Gastrocnemius medialis (tissue), 4 donors: ENCODE data around the gene DHRS12. TPM values are rescaled to one million over a fixed set of nuclear protein-coding genes. Genes with fewer than 3 reads are reported as not detected.
A peak's percentile ranks its signal among the peaks of the same experiment; 100 is the strongest.

ENCODE experiments used
- ATAC-seq, 2 donors: fragments of 150-250 bp; one replicate each; pipeline ENCODE4 v1.9.1; 2016
- DNase-seq, 2 donors: peaks; one replicate each; pipeline ENCODE4 v3.0.0-alpha.2; 2019
- H3K27ac ChIP-seq, 4 donors: fragments of 200-600 bp; sonication (generic); 1 replicate in 1 of 4; 2 replicates in 3 of 4; pipeline ENCODE4 v1.5.1; 2016 to 2018; ENCODE audit warnings: mild to moderate bottlenecking in 2 of 4, moderate library complexity in 1 of 4
- H3K27me3 ChIP-seq, 3 donors: fragments of 200-600 bp; sonication (generic) in 2 of 3; 1 replicate in 1 of 3; 2 replicates in 2 of 3; pipeline versions ENCODE4 v1.5.1 to v1.6.0; 2016 to 2019; ENCODE audit warnings: mild to moderate bottlenecking in 1 of 3, moderate library complexity in 1 of 3
- H3K36me3 ChIP-seq, 2 donors: fragments of 200-600 bp; sonication (generic) in 1 of 2; one replicate each; pipeline ENCODE4 v1.5.1; 2017 to 2018
- H3K4me1 ChIP-seq, 2 donors: fragments of 200-600 bp; sonication (generic) in 1 of 2; one replicate each; pipeline ENCODE4 v1.5.1; 2016 to 2017; ENCODE audit warnings: mild to moderate bottlenecking in 2 of 2
- H3K4me3 ChIP-seq, 4 donors: fragments of 200-600 bp; sonication (generic) in 3 of 4; 1 replicate in 1 of 4; 2 replicates in 3 of 4; pipeline ENCODE4 v1.5.1; 2016 to 2019; ENCODE audit warnings: mild to moderate bottlenecking in 2 of 4
- H3K9me3 ChIP-seq, 3 donors: fragments of 200-600 bp; sonication (generic) in 2 of 3; 1 replicate in 1 of 3; 2 replicates in 2 of 3; pipeline ENCODE4 v1.5.1; 2016 to 2019
- CTCF ChIP-seq, 5 experiments: fragments of 450-650 bp in 3 of 5; fragments of 200-600 bp in 2 of 5; sonication (generic) in 2 of 5; IDR thresholded peaks in 4 of 5; conservative IDR thresholded peaks in 1 of 5; 1 replicate in 4 of 5; 2 replicates in 1 of 5; pipeline ENCODE4 v1.5.1; 2016 to 2019; ENCODE audit warnings: antibody characterized with exemption in 5 of 5, mild to moderate bottlenecking in 3 of 5, moderate library complexity in 3 of 5
- POLR2A ChIP-seq, 2 donors: fragments of 450-650 bp; IDR thresholded peaks; one replicate each; pipeline ENCODE4 v1.6.1; 2017; ENCODE audit warnings: antibody characterized with exemption in 2 of 2, mild to moderate bottlenecking in 2 of 2, moderate library complexity in 2 of 2
- in situ Hi-C, 4 donors: fragments of 200-750 bp; cut with MboI; loops; one replicate each; pipeline versions ENCODE4 v1.15.0 to v1.8.0; 2017; ENCODE audit warnings: low sequenced_read_pairs in 4 of 4
- intact Hi-C: fragments of 100-400 bp; cut with DNase I; formaldehyde crosslinking; loops from one replicate; pipeline ENCODE4 v1.15.1; 2023; ENCODE audit warnings: low total_unique reads
- total RNA-seq, 4 donors: library from RNA; depleted of rRNA; stranded (reverse); fragments of >200 nt; gene quantifications; one replicate each; pipeline versions ENCODE4 v1.1.0 to v1.2.3, GENCODE V29; 2016

Gene DHRS12
- total RNA-seq, 4 donors from 2014 or later = 1.8 to 6.0 (median 4.7) TPM

DNA sequence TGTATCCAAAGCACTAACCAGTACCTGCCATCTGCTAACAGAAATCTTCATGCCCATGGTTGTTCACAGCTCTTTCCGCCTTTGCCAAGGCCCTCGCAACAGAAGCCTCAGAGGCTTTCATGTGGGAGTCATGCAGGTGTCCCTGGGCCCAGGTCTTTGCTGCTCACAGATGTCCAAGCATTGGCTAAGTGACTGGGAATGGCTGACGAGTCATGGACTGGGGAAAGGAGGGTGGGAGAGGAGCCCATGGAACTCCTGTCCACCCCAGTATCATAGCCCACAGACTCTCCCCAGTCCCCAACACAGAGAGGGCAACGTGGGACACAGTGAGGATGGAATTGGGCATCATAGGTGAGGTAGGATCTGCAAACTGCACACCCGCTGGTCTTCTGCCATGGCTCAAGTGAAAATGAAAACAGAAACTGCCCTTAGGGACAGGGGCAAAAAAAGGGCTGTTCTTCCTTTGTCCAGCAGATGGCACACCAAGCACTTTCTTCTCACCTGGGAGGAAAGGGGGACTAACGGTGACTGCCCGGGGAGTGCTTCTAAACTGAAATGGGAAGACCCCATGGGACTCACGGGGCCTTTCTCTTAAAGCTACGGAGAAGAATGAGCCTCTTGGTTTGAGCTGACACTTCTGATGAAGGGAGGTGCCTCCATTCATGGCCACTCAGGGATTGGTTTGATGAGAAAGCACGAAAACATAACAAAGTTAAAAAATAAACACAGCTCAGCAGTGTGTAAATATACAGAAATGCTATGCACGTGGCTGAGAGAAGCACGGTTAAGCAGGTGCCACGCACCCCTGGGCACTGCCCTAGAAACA, 11.1 kb upstream of the DHRS12 start:
- in situ Hi-C loops (loop anchor here (10.0 to 25.0 kb wide), 8 partner anchors 197 to 640 kb away; partner anchors contain the start of genes NEK5 (in 2 of the 4), ALG11 (in 1 of the 4), ATP7B (in 1 of the 4) and CKAP2 (in 1 of the 4)), intact Hi-C loops (loop anchor here (1.0 to 5.0 kb wide), 3 partner anchors 17 to 312 kb away; partner anchors contain the start of genes ALG11 and ATP7B)
- H3K9me3 ChIP-seq = no peaks in the 10 kb centered on the region
- no peak overlapping the region for H3K27ac ChIP-seq
- ATAC-seq (peak; percentile 46 to 79), DNase-seq (peak in 1 of 2 donors; percentile 51)
- H3K36me3 ChIP-seq = no peaks in the 10 kb centered on the region
- peaks cover 16 to 21% of the 10 kb centered on the region in 2 donors for H3K4me1 ChIP-seq
- H3K4me3 ChIP-seq = peak overlapping the region in 2 of 4 donors; percentile 13 to 33
- no peaks in the 10 kb centered on the region for H3K27me3 ChIP-seq
- peak; percentile 58 to 85 (median 78) for TF ChIP-seq CTCF (IDR thresholded peaks at IDR 0.05 in 4 of 5, conservative IDR thresholded peaks at IDR 0.05 in 1 of 5)
- TF ChIP-seq POLR2A (IDR thresholded peaks at IDR 0.05) = no peak

GRCh38 chr13:51814071-51814470, 10.1 kb upstream of the DHRS12 start:
- Histone ChIP-seq H3K27ac (no peak overlapping the region), H3K36me3 (no peaks in the 10 kb centered on the region), H3K27me3 (no peaks in the 10 kb centered on the region), H3K9me3 (no peaks in the 10 kb centered on the region), H3K4me3 (no peak overlapping the region), H3K4me1 (peaks cover 9 to 16% of the 10 kb centered on the region in 2 donors)
- TF ChIP-seq CTCF (IDR thresholded peaks at IDR 0.05 in 4 of 5, conservative IDR thresholded peaks at IDR 0.05 in 1 of 5) = no peak
- no peak for TF ChIP-seq POLR2A (IDR thresholded peaks at IDR 0.05)
- ATAC-seq (no peak), DNase-seq (no peak)
- in situ Hi-C loops = loop anchor here (10.0 to 25.0 kb wide), 8 partner anchors 198 to 641 kb away; partner anchors contain the start of genes NEK5 (in 2 of the 4), ALG11 (in 1 of the 4), ATP7B (in 1 of the 4) and CKAP2 (in 1 of the 4)
- intact Hi-C loops = loop anchor here (2.0 to 5.0 kb wide), 2 partner anchors 198 to 313 kb away; partner anchors contain the start of genes ALG11 and ATP7B

DNA sequence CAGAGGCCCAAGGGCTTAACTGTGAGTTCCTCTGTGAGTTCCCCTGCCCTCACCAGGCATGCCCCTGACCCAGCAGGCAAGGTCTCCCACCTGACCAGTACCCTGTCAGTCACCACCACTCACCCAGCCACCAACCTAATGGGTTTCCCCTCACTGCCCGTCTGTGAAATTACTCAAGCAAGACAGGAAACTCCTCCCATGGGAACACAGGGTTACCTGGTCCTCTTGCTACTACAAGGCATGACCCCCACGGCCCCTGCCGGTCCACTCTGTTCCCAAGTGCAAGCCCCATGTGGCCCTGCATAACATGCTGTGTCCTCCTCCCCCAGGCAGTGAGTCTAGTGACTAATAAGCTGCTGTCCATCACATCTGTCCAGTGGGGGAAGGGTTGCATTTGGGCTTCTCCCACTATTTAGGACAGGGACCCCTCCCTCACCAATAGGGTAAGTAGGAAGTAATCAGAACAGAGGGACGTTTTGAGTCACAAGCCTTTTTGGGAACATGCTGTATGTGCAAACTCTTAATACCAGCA, 8.0 kb upstream of the DHRS12 start:
- TF ChIP-seq POLR2A (IDR thresholded peaks at IDR 0.05) (no peak), CTCF (IDR thresholded peaks at IDR 0.05 in 4 of 5, conservative IDR thresholded peaks at IDR 0.05 in 1 of 5) (no peak)
- Histone ChIP-seq H3K4me1 (peaks cover 0 to 9% of the 10 kb centered on the region in 2 donors), H3K36me3 (no peaks in the 10 kb centered on the region), H3K4me3 (no peak overlapping the region), H3K27me3 (no peaks in the 10 kb centered on the region), H3K27ac (no peak overlapping the region), H3K9me3 (no peaks in the 10 kb centered on the region)
- in situ Hi-C loops = loop anchor here (10.0 to 25.0 kb wide), 8 partner anchors 200 to 643 kb away; partner anchors contain the start of genes NEK5 (in 2 of the 4), ALG11 (in 1 of the 4), ATP7B (in 1 of the 4) and CKAP2 (in 1 of the 4)
- DNase-seq = peak in 1 of 2 donors; percentile 17
- peak in 1 of 2 donors; percentile 28 for ATAC-seq
- intact Hi-C loops = loop anchor here (5.0 kb wide), 1 partner anchor 200 kb away; the partner anchor contains the start of genes ALG11 and ATP7B

GRCh38 chr13:51811046-51811445, 7.1 kb upstream of the DHRS12 start:
- Histone ChIP-seq H3K4me1 (peaks cover 0 to 14% of the 10 kb centered on the region in 2 donors), H3K4me3 (no peak overlapping the region), H3K27me3 (no peaks in the 10 kb centered on the region), H3K27ac (no peak overlapping the region), H3K9me3 (no peaks in the 10 kb centered on the region), H3K36me3 (no peaks in the 10 kb centered on the region)
- DNase-seq (no peak), ATAC-seq (no peak)
- intact Hi-C loops = loop anchor here (5.0 kb wide), 1 partner anchor 201 kb away; the partner anchor contains the start of genes ALG11 and ATP7B
- in situ Hi-C loops = loop anchor here (10.0 to 25.0 kb wide), 8 partner anchors 201 to 644 kb away; partner anchors contain the start of genes NEK5 (in 2 of the 4), ALG11 (in 1 of the 4), ATP7B (in 1 of the 4) and CKAP2 (in 1 of the 4)
- TF ChIP-seq CTCF (IDR thresholded peaks at IDR 0.05 in 4 of 5, conservative IDR thresholded peaks at IDR 0.05 in 1 of 5) (no peak), POLR2A (IDR thresholded peaks at IDR 0.05) (no peak)
